Glutamatergic neuron (in vitro differentiated cells): ENCODE measurements around the gene MYH6. TPM values are rescaled to one million over a fixed set of nuclear protein-coding genes. Genes with fewer than 3 reads are reported as not detected.

Experiments
- DNase-seq: peaks from one replicate; pipeline ENCODE4 v3.0.0; 2022
- H3K27ac Mint-ChIP-seq: one replicate; pipeline ENCODE4 v1.8.0; 2020; ENCODE audit warnings: mild to moderate bottlenecking, mixed read lengths, inconsistent platforms; ENCODE audit not compliant: unreplicated experiment
- H3K27me3 Mint-ChIP-seq: one replicate; pipeline ENCODE4 v1.8.0; 2020; ENCODE audit warnings: mild to moderate bottlenecking, moderate library complexity, mixed read lengths, inconsistent platforms; ENCODE audit not compliant: unreplicated experiment
- H3K36me3 Mint-ChIP-seq: one replicate; pipeline ENCODE4 v1.8.0; 2020; ENCODE audit warnings: mild to moderate bottlenecking, mixed read lengths, inconsistent platforms; ENCODE audit not compliant: unreplicated experiment
- H3K4me1 Mint-ChIP-seq: one replicate; pipeline ENCODE4 v1.8.0; 2020; ENCODE audit warnings: mild to moderate bottlenecking, low read depth, mixed read lengths, inconsistent platforms; ENCODE audit not compliant: unreplicated experiment
- H3K4me3 Mint-ChIP-seq: one replicate; pipeline ENCODE4 v1.8.0; 2020; ENCODE audit warnings: mild to moderate bottlenecking, mixed read lengths, inconsistent platforms; ENCODE audit not compliant: unreplicated experiment
- H3K9me3 Mint-ChIP-seq: one replicate; pipeline ENCODE4 v1.8.0; 2020; ENCODE audit warnings: mild to moderate bottlenecking, moderate library complexity, mixed read lengths, inconsistent platforms; ENCODE audit not compliant: unreplicated experiment
- CTCF ChIP-seq: fragments of 200-600 bp; sonication (generic); IDR thresholded peaks from one replicate; pipeline ENCODE4 v1.5.0; 2021; ENCODE audit not compliant: partially characterized antibody, unreplicated experiment
- total RNA-seq: library from RNA; stranded (reverse); fragmentation: NEBNext Ultra II Directional; extraction: Animal tissue kit (Norgen Biotek cat#: 25700); gene quantifications from one replicate; pipeline ENCODE4 v1.2.1, GENCODE V29; 2021; ENCODE audit not compliant: unreplicated experiment

Gene MYH6
- total RNA-seq, 1 donor from 2014 or later, result not detected

GRCh38 chr14:23408307-23408630, 196 bp upstream of the MYH6 start:
- peaks cover 8% of the 10 kb centered on the region for H3K9me3 Mint-ChIP-seq
- H3K36me3 Mint-ChIP-seq, result no peaks in the 10 kb centered on the region
- no peak overlapping the region for H3K27ac Mint-ChIP-seq
- H3K27me3 Mint-ChIP-seq, result peaks cover 14% of the 10 kb centered on the region
- H3K4me3 Mint-ChIP-seq, result no peak overlapping the region
- no peak for DNase-seq
- H3K4me1 Mint-ChIP-seq, result peaks cover 4% of the 10 kb centered on the region
- no peak for TF ChIP-seq CTCF

GRCh38 chr14:23406725-23407355, 1.2 kb downstream of the MYH6 start:
- H3K4me1 Mint-ChIP-seq, result peaks cover 4% of the 10 kb centered on the region
- DNase-seq, result no peak
- no peak overlapping the region for H3K4me3 Mint-ChIP-seq
- no peak overlapping the region for H3K27ac Mint-ChIP-seq
- H3K9me3 Mint-ChIP-seq, result peaks cover 8% of the 10 kb centered on the region
- H3K27me3 Mint-ChIP-seq, result peaks cover 16% of the 10 kb centered on the region
- no peak for TF ChIP-seq CTCF
- H3K36me3 Mint-ChIP-seq, result no peaks in the 10 kb centered on the region

GRCh38 chr14:23406244-23406643, 1.8 kb downstream of the MYH6 start:
- no peak for DNase-seq
- Mint-ChIP-seq H3K27ac (no peak overlapping the region), H3K36me3 (no peaks in the 10 kb centered on the region), H3K4me3 (no peak overlapping the region), H3K9me3 (peaks cover 11% of the 10 kb centered on the region), H3K4me1 (peaks cover 4% of the 10 kb centered on the region), H3K27me3 (peaks cover 17% of the 10 kb centered on the region)
- TF ChIP-seq CTCF, result no peak

GRCh38 chr14:23405516-23406025, 2.5 kb downstream of the MYH6 start:
- H3K36me3 Mint-ChIP-seq, result no peaks in the 10 kb centered on the region
- H3K27ac Mint-ChIP-seq, result peak overlapping the region; percentile 12
- peaks cover 4% of the 10 kb centered on the region for H3K4me1 Mint-ChIP-seq
- H3K4me3 Mint-ChIP-seq, result no peak overlapping the region
- no peak for DNase-seq
- no peak for TF ChIP-seq CTCF
- H3K9me3 Mint-ChIP-seq, result peaks cover 11% of the 10 kb centered on the region
- H3K27me3 Mint-ChIP-seq, result peaks cover 15% of the 10 kb centered on the region

GRCh38 chr14:23405096-23405495, 3.0 kb downstream of the MYH6 start:
- H3K4me1 Mint-ChIP-seq, result peaks cover 4% of the 10 kb centered on the region
- DNase-seq, result no peak
- no peaks in the 10 kb centered on the region for H3K36me3 Mint-ChIP-seq
- no peak for TF ChIP-seq CTCF
- peaks cover 15% of the 10 kb centered on the region for H3K27me3 Mint-ChIP-seq
- no peak overlapping the region for H3K4me3 Mint-ChIP-seq
- no peak overlapping the region for H3K27ac Mint-ChIP-seq
- peaks cover 11% of the 10 kb centered on the region for H3K9me3 Mint-ChIP-seq
